Activated naive CD8-positive, alpha-beta T cell treated with anti-CD3 and anti-CD28 coated beads, Interleukin-2, amount 10 ng/mL, durations not matched to agents 7 days and 5 days (primary cell): ENCODE results near the gene TIPIN. TPM values are rescaled to one million over a fixed set of nuclear protein-coding genes. Genes with fewer than 3 reads are reported as not detected.
"Not testable (repeated sequence)": the region's sequence is repeated elsewhere in the genome, so short reads cannot be mapped to it uniquely, and the experiment has no call there.

Source experiments
- ATAC-seq: fragments of 150-1000 bp; cut with Tn5 transposase; one replicate; pipeline ENCODE4 v1.10.0; 2021; ENCODE audit warnings: low read depth, moderate library complexity
- POLR2A ChIA-PET: fragments of 350-600 bp; sonication (Branson Sonifier 250); formaldehyde crosslinking; loops from one replicate; lab custom pipeline; 2021; ENCODE audit warnings: antibody characterized with exemption; lab: Charles Lee
- DNase-seq: peaks from one replicate; pipeline ENCODE4 v3.0.0; 2021
- H3K27ac Mint-ChIP-seq: one replicate; pipeline ENCODE4 v1.8.0; 2022; ENCODE audit warnings: mild to moderate bottlenecking, mixed read lengths
- H3K27me3 Mint-ChIP-seq: one replicate; pipeline ENCODE4 v1.8.0; 2022; ENCODE audit warnings: mild to moderate bottlenecking, moderate library complexity, mixed read lengths
- H3K36me3 Mint-ChIP-seq: one replicate; pipeline ENCODE4 v1.8.0; 2021; ENCODE audit warnings: mild to moderate bottlenecking, mixed read lengths
- H3K4me1 Mint-ChIP-seq: one replicate; pipeline ENCODE4 v1.8.0; 2021; ENCODE audit warnings: mixed read lengths
- H3K4me3 Mint-ChIP-seq: one replicate; pipeline ENCODE4 v1.8.0; 2022; ENCODE audit warnings: mild to moderate bottlenecking, moderate library complexity, mixed read lengths
- H3K9me3 Mint-ChIP-seq: one replicate; pipeline ENCODE4 v1.8.0; 2021; ENCODE audit warnings: mixed read lengths
- total RNA-seq, 2 experiments: library from RNA; stranded (reverse); gene quantifications; one replicate each; pipeline ENCODE4 v1.2.3, GENCODE V29; 2021

The TIPIN gene
- total RNA-seq, 2 experiments from 2014 or later = 29.5 to 31.3 TPM

DNA sequence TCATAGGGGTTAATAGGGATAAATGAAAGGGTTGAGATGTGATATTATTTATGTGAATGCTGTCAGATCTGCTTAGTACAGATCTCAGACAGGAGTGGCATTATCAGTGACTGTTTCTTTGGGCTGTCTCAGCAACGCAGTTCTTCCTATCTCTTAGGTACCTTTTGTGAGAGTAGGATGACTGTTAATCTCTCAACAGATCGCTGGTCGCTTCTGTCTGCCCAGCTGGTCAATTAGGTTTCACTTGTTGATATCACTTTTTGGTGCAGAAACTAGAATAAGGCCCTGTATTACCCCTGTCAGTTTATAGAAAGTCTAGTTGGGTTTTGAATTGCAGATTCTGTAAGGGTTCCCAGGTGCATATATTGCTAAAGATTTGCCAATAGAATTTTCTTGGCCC, 46.7 kb downstream of the TIPIN start:
- peaks cover 23% of the 10 kb centered on the region for H3K36me3 Mint-ChIP-seq
- H3K9me3 Mint-ChIP-seq = no peaks in the 10 kb centered on the region
- POLR2A ChIA-PET = no interaction called here
- no peak overlapping the region for H3K4me3 Mint-ChIP-seq
- ATAC-seq = no peak
- DNase-seq = no peak
- H3K27ac Mint-ChIP-seq = no peak overlapping the region
- no peaks in the 10 kb centered on the region for H3K27me3 Mint-ChIP-seq
- no peaks in the 10 kb centered on the region for H3K4me1 Mint-ChIP-seq

GRCh38 chr15:66308531-66308930, 48.0 kb downstream of the TIPIN start:
- H3K4me1 Mint-ChIP-seq = no peaks in the 10 kb centered on the region
- no peak for DNase-seq
- ATAC-seq = no peak
- POLR2A ChIA-PET = no interaction called here
- no peak overlapping the region for H3K4me3 Mint-ChIP-seq
- no peaks in the 10 kb centered on the region for H3K27me3 Mint-ChIP-seq
- peaks cover 23% of the 10 kb centered on the region for H3K36me3 Mint-ChIP-seq
- H3K9me3 Mint-ChIP-seq = no peaks in the 10 kb centered on the region
- no peak overlapping the region for H3K27ac Mint-ChIP-seq

DNA sequence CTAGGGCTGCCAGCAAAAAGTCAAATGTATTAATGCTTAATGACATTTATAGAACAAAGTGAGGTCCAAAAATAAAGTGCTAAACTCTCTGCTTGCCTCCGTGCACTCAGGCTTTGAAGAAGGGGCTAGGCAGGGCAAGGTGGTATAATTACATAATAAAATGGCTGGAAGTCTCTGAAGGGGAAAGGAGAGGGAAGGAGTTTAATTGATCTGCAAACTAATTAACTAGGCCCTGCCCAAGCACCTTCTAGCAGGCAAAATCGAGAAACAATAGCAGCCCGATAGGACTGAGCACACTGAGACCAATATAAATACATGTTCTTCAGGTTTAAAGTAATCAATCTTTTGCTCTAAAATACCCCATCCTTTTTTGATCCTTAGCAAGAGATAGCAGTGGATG, 50.1 kb downstream of the TIPIN start:
- POLR2A ChIA-PET = no interaction called here
- DNase-seq = no peak
- Mint-ChIP-seq H3K36me3 (peaks cover 19% of the 10 kb centered on the region), H3K4me3 (no peak overlapping the region), H3K4me1 (no peaks in the 10 kb centered on the region), H3K9me3 (no peaks in the 10 kb centered on the region), H3K27ac (no peak overlapping the region), H3K27me3 (no peaks in the 10 kb centered on the region)
- ATAC-seq = no peak

DNA sequence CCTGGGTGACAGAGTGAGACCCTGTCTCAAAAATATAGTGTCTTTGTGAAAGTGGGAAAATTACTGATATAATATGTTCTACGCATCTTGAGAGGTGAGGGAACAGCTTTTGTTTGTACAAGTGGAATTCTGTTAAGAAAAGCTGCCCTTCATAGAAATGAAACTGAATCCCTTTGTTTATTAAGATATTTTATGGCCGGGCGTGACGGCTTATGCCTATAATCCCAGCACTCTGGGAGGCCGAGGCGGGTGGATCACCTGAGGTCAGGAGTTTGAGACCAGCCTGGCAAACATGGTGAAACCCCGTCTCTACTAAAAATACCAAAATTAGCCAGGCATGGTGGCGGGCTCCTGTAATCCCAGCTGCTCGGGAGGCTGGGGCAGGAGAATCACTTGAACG, 52.1 kb downstream of the TIPIN start:
- DNase-seq, H3K27ac Mint-ChIP-seq, H3K4me3 Mint-ChIP-seq, H3K9me3 Mint-ChIP-seq, H3K4me1 Mint-ChIP-seq, ATAC-seq, H3K27me3 Mint-ChIP-seq, POLR2A ChIA-PET: not testable (repeated sequence)
- H3K36me3 Mint-ChIP-seq = peaks cover 16% of the 10 kb centered on the region

DNA sequence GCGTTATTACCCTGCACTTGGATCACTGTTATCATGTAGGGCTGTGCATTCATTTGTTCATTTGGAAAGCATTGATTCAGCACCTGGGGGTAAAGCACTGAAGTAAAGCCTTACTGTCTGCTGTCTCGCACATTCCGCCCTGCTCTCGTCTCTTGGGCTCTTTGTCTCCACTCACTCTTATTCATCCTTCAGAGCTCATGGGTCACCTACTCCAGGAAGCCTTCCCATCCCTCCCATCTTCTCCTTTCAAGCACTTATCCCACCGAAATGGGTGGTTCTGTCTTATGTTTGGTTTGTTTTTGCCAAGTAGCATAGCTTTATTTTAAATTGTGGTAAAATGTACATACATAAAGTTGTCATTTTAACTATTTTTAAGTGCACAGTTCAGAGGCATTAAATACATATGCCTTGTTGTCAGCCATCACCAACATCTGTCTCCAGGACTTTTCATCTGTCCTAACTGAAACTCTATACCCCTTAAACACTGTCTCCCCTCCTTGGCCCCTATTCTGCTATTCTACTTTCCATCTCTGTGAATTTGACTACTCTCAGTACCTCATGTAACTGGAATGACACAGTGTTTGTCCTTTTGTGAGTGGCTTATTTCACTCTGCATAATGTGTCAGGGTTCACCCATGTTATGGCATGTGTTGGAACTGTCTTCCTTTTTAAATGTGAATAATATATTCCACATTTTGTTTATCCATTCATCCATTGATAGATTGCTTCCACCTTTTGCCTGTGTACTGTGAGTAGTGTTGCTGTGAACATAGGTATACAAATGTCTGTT, 53.8 kb downstream of the TIPIN start:
- Mint-ChIP-seq H3K4me3 (no peak overlapping the region), H3K4me1 (peaks cover 1% of the 10 kb centered on the region), H3K27ac (no peak overlapping the region), H3K27me3 (no peaks in the 10 kb centered on the region), H3K9me3 (no peaks in the 10 kb centered on the region), H3K36me3 (peaks cover 10% of the 10 kb centered on the region)
- POLR2A ChIA-PET = no interaction called here
- DNase-seq = no peak
- no peak for ATAC-seq

DNA sequence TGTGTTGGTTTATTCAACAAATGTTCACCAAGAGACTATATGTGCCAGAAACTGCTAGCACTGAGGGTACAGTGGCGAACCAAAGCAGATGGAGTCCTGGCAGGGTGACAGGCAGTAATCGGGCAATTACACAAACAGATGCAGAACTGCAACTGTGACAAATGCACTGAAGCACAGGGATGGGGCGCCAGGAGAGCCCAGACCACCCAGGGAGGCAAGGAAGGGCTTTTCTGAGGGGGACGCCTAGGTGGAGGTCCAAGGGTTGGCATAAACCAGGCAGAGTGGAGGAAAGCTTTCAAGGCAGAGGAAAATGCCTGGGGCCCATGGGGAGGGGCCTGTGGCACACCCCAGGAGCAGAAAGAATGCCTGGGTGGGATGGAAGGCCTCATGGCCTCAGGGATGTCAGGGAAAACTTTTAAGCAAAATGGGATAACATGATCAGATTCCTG, 57.7 kb downstream of the TIPIN start:
- ATAC-seq (no peak), DNase-seq (no peak)
- Mint-ChIP-seq H3K27ac (no peak overlapping the region), H3K9me3 (no peaks in the 10 kb centered on the region), H3K27me3 (no peaks in the 10 kb centered on the region), H3K4me1 (peaks cover 11% of the 10 kb centered on the region), H3K36me3 (peaks cover 9% of the 10 kb centered on the region), H3K4me3 (no peak overlapping the region)
- POLR2A ChIA-PET = no interaction called here

DNA sequence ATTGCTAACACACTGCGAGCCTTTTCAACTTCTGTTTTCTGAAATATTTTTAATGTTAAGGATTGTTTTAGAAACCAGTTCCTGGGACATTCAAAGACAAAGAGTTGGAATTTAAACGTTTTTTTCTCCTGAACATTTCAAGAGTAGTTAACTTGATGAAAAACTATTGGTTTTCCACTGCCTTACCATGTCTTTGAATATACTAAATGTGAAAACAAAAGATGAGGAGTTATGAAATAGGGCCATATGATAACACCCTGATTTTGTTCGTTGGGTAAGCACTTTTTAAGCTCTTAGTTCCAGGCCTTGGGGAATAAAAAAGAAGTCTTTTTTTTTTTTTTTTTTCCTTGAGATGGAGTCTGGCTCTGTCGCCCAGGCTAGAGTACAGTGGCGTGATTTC, 60.3 kb downstream of the TIPIN start:
- Mint-ChIP-seq H3K27me3 (no peaks in the 10 kb centered on the region), H3K9me3 (no peaks in the 10 kb centered on the region), H3K4me1 (peaks cover 25% of the 10 kb centered on the region), H3K36me3 (peaks cover 7% of the 10 kb centered on the region), H3K4me3 (no peak overlapping the region), H3K27ac (no peak overlapping the region)
- no peak for ATAC-seq
- DNase-seq = no peak
- POLR2A ChIA-PET = interaction anchor here (0.6 kb wide), 1 partner anchor 693 kb away, joined by 5 read pairs; no protein-coding TSS in a partner anchor

DNA sequence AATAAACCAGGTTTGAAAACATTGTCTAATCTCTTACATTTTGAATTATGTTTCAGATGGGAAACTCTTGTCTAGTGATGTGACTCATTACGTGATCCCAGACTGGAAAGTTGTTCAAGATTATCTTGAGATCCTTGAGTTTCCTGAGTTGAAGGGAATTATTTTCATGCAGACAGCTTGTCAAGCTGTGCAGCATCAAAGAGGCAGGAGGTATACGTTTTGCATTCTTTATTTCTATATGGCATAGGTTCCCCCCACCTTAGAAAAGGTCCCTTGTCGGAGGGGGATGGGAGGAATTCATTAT, 61.6 kb downstream of the TIPIN start:
- no peaks in the 10 kb centered on the region for H3K27me3 Mint-ChIP-seq
- peaks cover 32% of the 10 kb centered on the region for H3K4me1 Mint-ChIP-seq
- no peak for ATAC-seq
- DNase-seq = no peak
- POLR2A ChIA-PET = interaction anchor here (0.9 to 2.0 kb wide), 3 partner anchors 204 to 210 kb away, joined by 4 to 11 read pairs (median 4); partner anchors contain the start of genes RPL4, SNAPC5 and ZWILCH
- peak overlapping the region; percentile 85 for H3K27ac Mint-ChIP-seq
- H3K4me3 Mint-ChIP-seq = peak overlapping the region; percentile 74
- peaks cover 5% of the 10 kb centered on the region for H3K36me3 Mint-ChIP-seq
- no peaks in the 10 kb centered on the region for H3K9me3 Mint-ChIP-seq

DNA sequence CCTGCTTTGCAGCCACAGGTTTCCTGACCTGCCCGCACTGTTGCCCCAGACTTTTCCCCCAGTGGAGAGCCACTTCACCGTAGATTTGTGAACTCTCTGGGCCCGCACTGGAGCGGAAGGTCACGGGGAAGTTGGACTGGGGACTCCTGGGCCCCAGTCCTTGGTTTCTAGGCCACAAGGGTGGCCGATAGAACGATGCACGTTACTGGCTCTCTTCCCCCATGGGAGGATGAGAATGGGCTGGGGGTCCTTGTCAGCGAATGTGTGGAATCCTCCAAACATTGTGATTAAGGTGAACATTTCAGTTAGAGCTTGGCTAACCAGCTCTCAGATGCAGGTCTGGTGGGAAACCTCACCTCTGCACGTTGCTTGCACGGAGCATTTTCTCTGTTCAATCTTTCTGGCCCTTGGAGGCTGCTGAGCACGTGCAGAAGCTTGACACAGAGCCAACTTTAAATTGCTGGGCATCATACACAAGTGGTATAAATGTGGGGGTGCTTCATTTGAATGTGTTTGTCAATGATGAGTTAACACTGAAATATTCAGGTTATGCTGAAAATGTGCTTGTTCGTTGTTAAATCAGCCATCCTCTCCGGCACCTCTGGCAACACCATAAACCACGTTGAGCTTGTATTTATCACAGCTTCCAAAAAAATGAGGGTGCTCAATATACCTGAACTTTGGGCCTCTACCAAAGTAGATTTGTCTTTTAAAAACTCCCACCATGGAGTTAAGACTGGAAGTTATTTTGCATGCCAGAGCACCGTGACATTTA, 62.1 kb downstream of the TIPIN start:
- POLR2A ChIA-PET = interaction anchor here (0.6 to 2.0 kb wide), 5 partner anchors 92 to 778 kb away, joined by 3 to 11 read pairs (median 4); partner anchors contain the start of genes MAP2K1, RPL4, SNAPC5 and ZWILCH
- ATAC-seq = peak; percentile 10
- Mint-ChIP-seq H3K9me3 (no peaks in the 10 kb centered on the region), H3K36me3 (peaks cover 5% of the 10 kb centered on the region), H3K27ac (peak overlapping the region; percentile 85), H3K4me3 (peak overlapping the region; percentile 74), H3K27me3 (no peaks in the 10 kb centered on the region), H3K4me1 (peaks cover 32% of the 10 kb centered on the region)
- no peak for DNase-seq

DNA sequence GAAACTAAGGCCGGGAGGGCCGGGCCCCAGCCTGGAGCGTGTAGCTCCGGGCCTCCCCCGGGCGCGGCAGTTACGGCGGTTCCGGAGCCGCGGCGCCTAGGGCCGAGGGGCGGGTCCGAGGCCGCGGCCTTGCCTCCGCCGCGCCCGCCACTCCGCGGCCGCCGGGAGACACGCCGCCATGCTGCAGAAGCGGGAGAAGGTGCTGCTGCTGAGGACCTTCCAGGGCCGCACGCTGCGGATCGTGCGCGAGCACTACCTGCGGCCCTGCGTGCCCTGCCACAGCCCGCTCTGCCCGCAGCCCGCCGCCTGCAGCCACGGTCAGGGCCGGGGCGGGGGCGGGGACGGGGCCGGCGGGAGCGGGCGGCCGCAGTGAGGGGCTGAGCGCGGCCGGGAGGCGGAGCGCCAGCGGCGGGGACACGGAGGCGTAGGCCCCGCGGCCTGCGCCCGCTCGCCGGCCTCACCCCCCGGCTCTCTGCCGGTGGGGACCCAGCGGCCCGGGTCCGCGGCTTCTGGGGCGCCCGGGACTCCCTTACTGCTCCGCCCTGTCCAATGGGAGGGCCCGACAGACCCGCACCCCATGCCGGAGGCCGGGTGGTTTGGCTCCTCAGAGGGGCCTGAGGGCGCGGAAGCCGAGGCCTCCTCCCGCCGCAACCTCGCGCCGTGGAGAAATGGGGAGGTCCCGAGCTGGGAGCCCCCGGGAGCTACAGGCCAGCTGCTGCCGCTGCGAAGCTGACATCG, 62.9 kb downstream of the TIPIN start, which contains the start of gene DIS3L:
Gene DIS3L (plus strand): TSS at position 150 of the 738 bp plus-strand sequence. CDS start 29 bp downstream, at position 179.
- ATAC-seq = peak; percentile 77
- no peaks in the 10 kb centered on the region for H3K9me3 Mint-ChIP-seq
- peaks cover 2% of the 10 kb centered on the region for H3K36me3 Mint-ChIP-seq
- peaks cover 32% of the 10 kb centered on the region for H3K4me1 Mint-ChIP-seq
- POLR2A ChIA-PET = interaction anchor here (0.6 to 2.0 kb wide), 8 partner anchors 19 to 989 kb away, joined by 3 to 11 read pairs (median 4); partner anchors contain the start of genes MAP2K1, RNU5B-1, RPL4 and SNAPC5
- no peaks in the 10 kb centered on the region for H3K27me3 Mint-ChIP-seq
- DNase-seq = peak; percentile 79
- H3K27ac Mint-ChIP-seq = peak within 1 kb of the TSS; percentile 85
- peak within 1 kb of the TSS; percentile 78 for H3K4me3 Mint-ChIP-seq

DNA sequence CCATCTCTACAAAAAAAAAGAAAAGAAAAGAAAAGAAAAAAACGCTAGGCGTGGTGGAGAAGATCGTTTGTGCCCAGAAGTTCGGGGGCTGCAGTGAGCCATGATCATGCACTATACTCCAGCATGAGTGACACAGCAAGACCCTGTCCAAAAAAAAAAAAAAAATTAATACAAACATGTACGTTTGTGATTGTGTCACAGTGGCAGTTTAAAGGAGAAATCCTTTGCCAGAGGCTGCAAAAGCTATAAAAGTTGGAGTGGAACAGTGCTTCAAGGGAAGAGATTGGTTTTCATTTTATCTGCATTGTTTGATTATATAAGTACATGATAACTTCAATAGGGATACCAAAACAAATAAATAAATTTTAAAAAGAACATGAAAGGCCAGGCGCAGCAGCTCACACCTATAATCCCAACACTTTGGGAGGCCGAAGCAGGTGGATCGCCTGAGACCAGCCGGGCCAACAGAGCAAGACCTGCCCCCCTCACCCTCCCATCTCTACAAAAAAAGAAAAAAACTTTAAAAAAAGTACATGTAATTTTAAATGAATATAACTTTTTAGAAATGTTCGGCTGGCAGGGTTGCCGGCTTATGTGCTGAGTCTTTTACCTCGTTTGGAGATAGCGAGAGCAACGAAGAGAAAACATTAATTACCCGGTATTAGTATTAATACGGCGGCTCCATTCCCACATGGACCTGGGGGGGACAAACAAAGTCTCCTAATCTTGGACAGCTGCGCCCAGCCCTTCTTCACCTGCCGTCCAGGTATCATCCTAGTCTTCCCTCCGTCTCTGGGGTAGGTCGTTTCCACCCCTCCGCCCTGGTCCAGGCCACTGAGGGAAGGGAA, 63.7 kb downstream of the TIPIN start:
- DNase-seq (no peak), ATAC-seq (no peak)
- no peaks in the 10 kb centered on the region for H3K27me3 Mint-ChIP-seq
- H3K4me1 Mint-ChIP-seq = peaks cover 32% of the 10 kb centered on the region
- peak overlapping the region; percentile 78 for H3K4me3 Mint-ChIP-seq
- peak overlapping the region; percentile 85 for H3K27ac Mint-ChIP-seq
- H3K36me3 Mint-ChIP-seq = peaks cover 2% of the 10 kb centered on the region
- H3K9me3 Mint-ChIP-seq = no peaks in the 10 kb centered on the region
- POLR2A ChIA-PET = interaction anchor here (0.6 to 1.7 kb wide), 9 partner anchors 20 to 988 kb away, joined by 3 to 7 read pairs (median 4); partner anchors contain the start of genes MAP2K1, RAB11A, RNU5B-1 and RPL4
